DMS53 (cell line): ENCODE measurements around the gene PCMTD2.
A peak's percentile ranks its signal among the peaks of the same experiment; 100 is the strongest.

ENCODE experiments used
- DNase-seq: peaks from one replicate; lab custom pipeline; 2025; lab: John Stamatoyannopoulos, UW

The PCMTD2 gene

DNA sequence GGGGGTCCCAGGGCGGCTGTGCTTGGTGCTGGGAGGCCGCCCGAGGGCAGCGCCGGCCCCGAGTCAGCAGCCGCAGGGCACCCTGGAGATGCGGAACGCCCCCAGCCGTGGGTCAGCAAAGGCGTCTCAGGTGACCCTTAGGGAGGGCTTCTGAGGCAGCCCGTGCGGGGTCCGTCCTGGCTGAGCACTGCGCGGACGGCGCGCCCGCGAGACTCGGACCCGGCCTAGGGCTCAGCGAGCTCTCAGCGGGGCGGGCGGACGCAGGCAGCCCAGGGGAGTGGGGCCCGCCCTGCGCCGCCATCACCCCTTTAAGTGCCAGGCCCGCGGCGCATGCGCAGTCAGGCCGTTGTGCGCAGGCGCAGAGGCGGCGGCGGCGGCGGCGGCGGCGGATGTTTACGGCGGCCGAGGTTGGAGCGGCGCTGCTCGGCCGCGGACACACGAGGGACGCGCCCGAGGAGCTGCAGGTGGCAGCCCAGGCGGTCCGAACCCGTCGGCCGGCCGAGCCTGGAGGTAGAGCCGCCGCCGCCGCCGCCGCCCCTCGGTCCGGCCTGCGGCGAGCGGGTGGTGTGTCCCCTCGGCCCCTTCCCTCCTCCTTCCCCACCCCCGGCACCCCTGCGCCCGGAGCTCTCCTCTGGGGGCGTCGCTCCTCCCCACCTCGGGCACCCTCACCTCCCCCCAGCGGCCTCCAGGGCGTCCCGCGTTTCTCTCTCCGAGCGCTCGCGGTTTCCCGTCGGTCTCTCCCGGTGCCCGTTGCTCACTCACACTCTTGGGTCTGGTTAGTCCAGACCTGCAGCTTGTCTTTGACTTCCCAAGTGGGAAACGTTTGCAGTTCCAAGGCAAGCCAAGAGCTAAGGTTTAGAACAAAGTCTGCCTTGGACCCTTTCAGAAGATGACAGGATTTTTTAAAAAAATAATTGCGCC lies at the start of gene PCMTD2:
Gene PCMTD2, plus strand, starts transcription at position 388 of the 921 bp plus-strand sequence. CDS start 4,218 bp downstream, outside the sequence.
- DNase-seq: peak; percentile 93

DNA sequence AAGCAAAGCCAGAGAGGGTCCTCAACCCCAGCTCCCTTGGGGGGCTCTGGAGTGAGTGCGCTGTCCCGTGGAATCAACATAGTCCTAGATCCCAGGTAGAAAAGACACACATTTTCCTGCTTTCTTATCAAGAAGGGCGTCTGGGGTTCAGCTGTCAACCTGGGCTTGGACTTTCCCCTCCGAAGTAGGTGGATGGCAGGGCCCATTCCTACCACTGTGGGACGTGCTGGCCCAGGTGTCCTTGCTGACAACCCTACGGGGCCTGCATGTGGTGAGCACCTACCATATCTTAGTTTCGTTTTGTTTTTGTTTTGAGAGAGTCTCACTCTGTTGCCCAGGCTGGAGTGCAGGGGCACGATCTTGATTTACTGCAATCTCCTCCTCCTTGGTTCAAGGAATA lies 48.9 kb upstream of the PCMTD2 start:
- no peak for DNase-seq

DNA sequence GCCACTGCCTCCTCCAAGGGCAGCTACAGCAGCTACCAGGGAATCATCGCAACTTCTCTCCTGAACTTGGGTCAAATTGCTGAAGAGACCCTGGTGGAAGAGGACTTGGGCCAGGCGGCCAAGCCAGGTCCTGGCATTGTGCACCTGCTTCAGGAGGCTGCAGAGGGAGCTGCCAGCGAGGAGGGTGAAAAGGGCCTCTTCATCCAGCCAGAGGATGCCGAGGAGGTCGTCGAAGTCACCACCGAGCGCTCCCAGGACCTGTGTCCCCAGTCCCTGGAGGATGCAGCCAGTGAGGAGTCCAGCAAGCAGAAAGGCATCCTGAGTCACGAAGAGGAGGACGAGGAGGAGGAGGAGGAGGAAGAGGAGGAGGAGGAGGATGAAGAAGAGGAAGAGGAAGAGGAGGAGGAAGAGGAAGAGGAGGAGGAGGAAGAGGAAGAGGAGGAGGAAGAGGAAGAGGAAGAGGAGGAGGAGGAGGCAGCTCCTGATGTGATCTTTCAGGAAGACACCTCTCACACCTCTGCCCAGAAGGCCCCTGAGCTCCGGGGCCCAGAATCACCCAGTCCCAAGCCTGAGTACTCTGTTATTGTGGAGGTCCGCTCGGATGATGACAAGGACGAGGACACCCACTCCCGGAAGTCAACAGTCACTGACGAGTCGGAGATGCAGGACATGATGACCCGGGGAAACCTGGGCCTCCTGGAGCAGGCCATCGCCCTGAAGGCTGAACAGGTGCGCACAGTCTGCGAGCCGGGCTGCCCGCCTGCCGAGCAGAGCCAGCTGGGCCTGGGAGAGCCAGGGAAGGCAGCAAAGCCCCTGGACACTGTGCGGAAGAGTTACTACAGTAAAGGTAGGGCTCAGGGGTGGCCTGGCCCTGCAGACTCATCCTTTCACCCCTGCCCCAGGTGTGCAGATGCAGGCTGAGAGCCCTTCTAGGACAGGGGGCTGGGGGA lies 47.6 kb upstream of the PCMTD2 start:
- no peak for DNase-seq

DNA sequence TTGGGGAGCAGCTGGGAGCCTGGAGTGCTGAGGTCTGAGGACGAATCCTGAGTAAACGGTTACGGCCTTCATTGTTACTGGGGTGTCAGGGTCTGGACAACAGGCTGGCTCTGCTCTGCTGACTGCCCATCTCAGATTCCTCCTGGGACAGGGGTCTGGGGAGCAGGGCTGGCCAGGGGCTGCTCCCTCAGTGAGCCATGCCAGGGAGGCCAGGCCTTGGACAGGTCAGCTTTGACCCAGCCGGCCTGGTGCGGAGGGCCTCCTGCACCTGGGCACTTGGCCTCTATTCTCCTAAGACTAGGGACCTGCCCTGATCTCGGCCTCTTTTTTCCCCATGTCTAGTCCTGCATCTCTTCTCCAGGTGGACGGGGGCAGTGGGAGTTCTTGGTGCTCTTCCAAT lies 46.4 kb upstream of the PCMTD2 start:
- no peak for DNase-seq

DNA sequence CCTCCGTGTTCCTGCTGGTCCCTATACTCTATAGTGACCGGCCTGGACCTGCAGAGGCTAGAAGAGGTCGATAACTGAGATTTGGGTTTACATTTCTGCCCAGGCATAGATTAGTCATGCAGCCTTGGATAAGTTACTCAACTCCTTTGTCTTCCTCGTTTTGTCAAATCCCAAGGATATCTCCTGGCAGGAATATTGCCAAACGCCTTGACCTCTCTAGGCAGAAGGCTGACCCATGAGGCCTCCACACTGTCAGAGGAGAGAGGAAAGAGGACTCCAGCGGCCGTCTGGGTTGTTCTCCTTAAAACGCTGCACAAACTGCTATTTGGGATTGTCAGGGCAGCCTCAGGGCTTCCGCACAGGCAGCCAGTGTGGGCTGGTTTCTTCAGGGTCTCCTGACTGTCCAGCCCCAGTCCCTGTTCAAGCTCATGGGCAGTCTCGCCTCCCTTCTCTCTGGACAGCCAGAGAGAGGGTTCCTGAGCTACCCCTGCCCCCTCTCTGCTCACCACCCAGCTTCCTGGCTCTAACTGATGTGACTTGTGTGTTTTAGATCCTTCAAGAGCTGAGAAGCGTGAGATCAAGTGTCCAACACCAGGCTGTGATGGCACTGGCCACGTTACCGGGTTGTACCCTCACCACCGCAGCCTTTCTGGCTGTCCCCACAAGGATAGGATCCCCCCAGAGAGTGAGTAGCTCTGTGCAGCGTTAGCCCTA lies 44.7 kb upstream of the PCMTD2 start:
- DNase-seq: no peak

DNA sequence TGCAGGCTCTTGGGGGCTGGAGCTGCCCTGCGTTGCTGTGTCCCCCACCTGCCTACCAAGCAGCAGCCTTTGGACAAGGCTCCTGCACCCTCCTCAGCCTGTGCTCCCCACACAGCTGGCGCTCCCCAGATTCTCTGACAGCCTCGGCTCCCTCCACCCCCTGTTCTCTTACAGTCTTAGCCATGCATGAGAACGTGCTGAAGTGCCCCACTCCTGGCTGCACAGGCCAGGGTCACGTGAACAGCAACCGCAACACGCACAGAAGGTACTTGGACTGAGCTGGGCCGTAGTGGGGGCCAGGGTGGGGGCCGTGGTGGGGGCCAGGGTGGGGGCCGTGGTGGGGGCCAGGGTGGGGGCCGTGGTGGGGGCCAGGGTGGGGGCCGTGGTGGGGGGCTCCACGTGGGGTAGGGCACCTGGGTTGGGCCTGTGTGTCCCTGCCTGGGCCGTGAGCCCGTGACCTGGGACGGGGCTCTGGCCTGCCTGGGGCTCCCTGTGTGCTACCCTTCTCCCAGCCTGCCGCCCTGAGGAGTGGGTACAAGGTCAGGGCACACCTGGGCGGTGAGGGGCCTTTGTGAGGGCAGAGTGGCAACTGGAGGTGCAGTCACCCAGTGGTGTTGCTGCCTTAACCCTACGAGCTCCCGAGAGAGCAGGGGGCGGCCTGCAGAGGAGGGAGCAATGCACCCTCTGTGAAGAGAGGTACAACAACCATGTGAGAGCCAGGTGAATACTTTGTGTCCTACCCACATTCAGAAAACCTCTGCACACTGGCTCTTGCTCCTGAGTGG lies 43.5 kb upstream of the PCMTD2 start:
- DNase-seq: no peak

DNA sequence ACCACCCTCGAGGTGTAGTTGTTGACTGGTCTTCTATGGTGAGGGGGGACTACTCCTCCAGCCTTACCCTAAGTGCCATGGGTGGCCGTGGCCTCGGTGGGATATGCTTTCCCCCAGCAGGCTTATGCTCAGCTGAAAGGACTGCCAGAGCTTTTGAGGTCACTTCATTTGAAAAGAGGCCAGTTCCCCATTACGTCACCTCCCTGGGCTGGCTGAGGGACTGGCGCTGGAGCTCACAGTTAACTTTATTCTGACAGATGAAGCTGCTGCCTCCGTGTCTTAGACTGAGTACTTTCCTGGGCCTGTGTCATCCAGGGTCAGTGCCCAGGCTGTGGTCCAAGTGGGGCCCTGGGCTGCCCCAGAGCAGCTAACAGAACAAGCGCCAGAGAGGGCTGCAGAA lies 42.8 kb upstream of the PCMTD2 start:
- no peak for DNase-seq

DNA sequence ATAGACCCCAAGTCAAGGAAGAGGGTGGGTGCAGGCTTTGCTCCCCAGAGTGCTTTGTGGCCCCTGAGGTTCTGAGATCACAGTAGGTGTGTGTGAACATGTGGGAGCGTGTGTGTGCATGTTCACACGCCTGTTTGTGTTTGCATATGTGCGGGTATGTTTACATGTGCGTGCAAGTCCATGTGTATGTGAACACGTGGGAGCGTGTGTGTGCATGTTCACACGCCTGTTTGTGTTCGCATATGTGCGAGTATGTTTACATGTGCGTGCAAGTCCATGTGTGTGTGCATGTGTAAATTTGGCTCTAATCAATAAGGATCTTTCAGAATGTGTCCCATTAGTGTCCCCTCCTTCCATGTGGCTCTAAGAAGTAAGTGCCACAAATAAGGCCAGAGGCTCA lies 41.4 kb upstream of the PCMTD2 start:
- no peak for DNase-seq

DNA sequence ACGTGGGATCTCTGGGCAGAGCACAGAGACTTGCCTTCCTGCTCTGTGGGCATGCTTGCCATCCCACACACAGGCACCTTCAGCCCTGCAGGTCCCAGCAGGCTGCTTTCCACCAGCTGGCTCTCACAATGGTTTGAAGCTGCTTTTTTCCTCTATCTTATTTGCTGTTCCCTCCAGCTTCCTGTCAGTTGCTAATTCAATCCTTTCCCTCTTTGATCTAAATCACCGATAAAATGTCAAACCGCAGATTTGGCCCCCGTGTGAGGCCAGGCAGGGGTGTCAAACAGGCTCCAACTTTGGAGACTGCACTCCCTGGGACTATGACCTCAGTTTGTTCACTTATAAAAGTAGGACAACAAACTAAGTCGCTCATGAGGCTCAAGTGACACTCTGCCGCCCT lies 40.6 kb upstream of the PCMTD2 start:
- DNase-seq: no peak

DNA sequence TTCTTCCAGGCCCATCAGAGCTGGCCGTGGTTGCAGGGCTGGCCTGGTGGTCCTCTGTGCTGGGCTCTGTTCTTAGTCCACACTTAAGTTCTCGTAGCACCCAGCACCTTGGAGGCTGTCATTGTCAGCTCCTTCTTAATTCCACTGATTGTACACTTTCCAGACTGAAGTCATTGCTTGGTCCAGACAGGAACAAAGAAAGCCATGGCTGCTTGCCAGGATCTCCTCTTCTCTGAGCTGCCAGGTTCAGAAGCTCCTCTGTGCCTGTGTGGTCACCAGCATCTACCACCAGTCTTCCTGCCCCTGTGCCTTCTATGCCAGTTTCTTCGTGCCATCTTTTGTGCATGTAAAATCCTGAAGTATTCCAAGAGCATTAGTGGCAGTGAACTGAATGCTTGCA lies 39.5 kb upstream of the PCMTD2 start:
- DNase-seq: peak; percentile 16

DNA sequence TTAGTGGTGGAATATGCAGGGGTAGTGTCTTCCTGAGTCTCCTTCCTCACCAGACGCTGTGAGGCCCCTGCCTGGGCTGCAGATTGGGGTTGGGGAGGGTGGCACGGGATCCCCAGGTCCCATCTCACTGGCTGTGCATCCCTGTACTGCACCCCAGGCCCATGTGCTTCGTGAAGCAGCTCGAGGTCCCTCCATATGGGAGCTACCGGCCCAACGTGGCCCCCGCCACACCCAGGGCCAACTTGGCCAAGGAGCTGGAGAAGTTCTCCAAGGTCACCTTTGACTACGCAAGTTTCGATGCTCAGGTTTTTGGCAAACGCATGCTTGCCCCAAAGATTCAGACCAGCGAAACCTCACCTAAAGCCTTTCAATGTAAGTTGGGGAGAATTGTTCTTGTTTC lies 38.6 kb upstream of the PCMTD2 start:
- DNase-seq: no peak

DNA sequence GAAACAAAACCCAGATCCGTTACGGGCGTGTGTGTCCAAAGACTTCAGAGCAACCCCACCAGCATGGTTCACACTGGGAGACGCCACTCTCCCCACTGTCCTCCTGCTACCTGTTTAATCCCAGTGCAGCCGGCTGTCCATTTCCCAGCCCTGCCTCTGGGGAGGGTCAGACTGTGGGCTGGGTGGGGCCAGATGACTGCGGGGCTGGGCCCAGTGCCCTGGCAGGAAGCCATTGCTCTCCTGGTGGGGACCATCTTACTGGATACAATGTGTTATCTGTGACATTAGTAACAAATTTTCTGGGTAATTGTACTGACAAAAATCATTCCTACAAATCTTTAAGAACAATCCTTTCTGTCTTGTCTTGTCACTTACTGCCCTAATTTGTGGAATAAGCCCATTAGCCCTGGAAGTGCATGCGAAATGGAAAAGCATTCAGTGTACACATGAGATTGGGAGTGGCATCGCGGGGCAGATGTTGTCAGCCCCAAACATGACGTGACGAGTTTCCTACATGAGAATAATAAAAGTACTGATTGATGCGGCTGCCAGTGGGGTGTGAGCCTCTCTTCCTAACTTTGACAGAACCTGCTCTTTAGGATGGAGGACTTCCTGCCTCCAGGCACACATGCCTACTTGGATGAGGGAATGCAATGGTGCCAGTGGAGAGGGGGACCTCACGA lies 37.9 kb upstream of the PCMTD2 start:
- DNase-seq: no peak

DNA sequence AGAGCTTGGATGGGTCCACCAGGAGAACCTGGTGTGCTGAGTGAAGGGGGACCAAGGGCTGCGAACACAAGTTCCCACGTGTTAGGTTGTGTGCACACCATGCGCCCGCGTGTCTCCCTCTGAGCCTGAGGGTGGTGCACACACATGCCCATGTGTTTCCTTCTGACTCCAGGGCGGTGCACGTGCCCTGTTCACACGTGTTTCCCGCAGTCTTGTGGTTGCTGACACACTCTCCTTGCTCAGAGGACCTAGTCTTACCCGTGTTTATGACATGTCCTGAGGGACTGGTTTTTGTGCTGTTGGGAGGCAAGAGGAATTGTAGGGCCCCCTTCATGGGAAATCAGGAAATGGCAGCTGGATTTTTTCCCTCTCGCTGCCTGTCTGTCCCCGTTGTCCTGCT lies 36.3 kb upstream of the PCMTD2 start:
- DNase-seq: no peak

DNA sequence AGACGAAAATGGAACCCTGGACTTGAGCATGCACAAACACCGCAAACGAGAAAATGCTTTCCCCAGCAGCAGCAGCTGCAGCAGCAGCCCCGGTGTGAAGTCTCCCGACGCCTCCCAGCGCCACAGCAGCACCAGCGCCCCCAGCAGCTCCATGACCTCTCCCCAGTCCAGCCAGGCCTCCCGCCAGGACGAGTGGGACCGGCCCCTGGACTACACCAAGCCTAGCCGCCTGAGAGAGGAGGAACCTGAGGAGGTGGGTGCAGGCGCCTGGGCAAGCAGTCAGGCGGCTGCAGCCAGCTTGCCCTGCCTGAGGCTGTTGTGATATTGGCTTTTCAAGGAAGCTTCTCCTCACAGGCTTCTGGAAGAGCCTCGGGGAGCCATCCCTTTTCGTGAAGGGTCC lies 35.8 kb upstream of the PCMTD2 start:
- no peak for DNase-seq

DNA sequence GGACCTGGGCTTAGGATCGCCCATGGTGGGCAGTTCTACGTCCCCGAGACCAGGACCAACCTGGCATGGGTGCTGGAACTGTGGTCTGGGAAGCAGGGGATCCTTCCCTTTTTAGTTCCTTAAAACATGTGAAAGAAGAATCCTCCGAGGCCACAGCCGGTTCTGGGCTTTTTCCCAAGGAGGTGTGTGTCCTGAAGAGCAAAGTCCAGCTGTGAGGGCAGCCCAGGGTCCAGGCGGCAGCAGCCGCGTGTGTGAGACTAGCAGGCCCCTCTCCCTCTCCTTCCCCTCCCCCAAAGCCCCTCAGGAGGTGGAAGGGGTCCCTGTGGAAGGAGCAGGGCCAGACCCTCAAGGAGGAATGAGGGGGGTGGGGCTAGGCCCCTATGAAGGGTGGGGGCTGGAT lies 35.1 kb upstream of the PCMTD2 start:
- DNase-seq: no peak

DNA sequence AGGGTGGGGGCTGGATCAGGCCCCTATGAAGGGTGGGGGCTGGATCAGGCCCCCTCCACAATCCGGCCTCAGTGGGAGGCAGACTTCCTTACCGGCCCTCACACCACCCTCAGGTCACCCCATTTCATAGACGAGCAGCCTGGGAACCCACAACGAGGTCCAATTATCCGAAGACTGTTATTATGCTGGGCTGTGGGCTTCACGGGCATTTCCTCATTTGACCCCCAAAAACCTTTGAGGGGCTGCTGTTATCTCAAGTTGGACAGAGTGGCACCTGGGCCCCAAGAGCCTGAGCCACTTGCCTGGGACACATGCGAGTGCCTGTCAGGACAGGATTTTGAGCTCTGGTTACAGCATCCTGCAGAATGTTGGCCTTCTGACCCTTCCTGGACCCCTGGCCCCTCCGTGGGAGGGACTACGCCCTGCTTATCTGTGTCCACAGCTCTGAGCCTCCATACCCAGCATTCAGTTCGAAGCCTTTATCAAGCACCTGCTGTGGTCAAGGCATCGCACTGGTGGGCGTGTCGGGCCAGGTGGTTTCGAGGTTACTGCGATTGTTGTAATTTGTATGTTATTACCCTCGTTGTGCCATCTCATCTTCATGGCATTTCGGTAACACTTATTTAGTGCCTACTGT lies 34.5 kb upstream of the PCMTD2 start:
- DNase-seq: no peak

DNA sequence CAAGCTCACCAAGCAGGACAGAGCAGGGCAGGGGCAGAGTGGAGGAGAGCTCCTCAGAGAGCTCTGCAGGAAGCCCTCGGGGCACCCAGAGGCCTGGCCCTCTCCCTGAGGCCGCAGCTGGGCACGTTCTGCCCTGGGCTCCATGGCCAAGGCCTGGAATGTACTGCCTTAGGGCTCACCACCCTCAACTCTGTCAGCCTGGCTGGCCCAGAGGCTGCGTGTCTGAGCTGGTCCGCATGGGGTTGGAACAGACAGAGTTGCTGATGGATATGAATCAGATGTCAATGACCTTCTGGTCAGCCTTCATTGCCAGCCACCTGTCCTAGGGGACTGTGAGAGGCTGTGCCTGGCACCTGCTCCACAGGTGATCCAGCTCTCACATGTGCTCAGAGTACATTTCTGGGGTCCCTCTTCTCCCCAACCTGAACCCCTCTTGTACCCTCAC lies 33.2 kb upstream of the PCMTD2 start:
- DNase-seq: no peak

DNA sequence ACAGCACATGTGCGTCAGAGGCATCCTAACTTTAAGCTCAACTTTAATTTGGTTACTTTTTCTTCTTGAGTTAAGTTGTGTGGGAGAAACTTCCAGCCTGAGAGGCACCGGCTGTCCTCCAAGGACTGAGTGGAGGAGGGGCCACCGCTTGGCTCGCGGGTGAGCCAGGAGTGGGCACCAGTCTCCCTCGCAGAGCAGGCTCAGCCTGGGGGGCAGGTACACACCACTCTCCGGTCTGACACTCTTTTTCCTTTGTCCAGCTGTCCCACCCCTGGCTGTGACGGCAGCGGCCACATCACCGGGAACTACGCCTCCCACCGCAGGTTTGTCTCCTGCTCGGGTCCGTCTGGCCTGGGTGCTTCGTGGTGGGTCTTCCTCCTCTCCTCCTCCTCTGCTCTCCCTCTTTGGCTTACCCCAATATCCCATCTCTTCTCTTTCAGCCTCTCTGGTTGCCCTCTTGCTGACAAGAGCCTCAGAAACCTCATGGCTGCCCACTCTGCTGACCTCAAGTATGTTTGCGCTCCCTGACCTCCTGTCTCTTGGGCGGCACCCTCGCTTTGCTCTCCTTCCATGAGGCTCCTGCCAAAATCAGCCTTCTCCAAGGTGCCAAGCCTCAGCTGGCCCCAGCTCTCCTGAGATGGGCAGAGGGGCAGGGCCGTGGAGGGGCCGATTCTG lies 32.6 kb upstream of the PCMTD2 start:
- DNase-seq: no peak

DNA sequence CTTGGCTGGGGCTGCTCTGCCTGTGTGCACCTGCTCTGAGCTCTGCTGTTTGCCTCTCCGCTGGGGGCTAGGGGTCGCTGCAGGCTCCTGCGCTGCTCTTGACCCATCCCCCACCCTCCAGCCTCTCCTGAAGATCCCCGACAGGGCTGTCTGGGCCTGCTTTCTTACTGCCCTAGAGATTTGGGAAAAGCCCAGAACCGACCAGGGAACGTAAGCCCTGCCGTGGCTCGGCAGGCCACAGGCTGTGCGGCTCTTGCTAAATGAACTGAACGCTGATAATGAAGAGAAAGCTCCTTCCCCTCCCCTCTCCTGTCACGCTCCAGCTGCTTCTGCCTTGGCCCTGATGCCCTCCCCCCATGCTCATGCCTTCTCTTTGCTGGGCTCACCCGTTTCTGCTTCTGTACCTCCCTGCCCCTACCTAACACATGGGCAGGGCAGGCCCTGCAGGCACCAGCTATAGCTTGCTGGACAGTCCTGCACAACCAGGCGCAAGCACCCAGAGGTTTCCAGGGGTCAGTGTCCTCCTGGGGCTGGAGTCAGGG lies 32.0 kb upstream of the PCMTD2 start:
- no peak for DNase-seq
